Adrenal gland (tissue), 12 donors: ENCODE results near the gene CYP21A2. TPM values are rescaled to one million over a fixed set of nuclear protein-coding genes. Genes with fewer than 3 reads are reported as not detected.
A peak's percentile ranks its signal among the peaks of the same experiment; 100 is the strongest.
"Not testable (repeated sequence)": the region's sequence is repeated elsewhere in the genome, so short reads cannot be mapped to it uniquely, and the experiment has no call there.

ENCODE experiments used
- DNase-seq, 7 donors: peaks; one replicate each; pipeline ENCODE4 v3.0.0-alpha.2; 2019 to 2020
- H3K27ac ChIP-seq, 5 donors: fragments of 200-600 bp; sonication (generic) in 4 of 5; 1 replicate in 3 of 5; 2 replicates in 2 of 5; pipeline versions ENCODE4 v1.5.1 to v1.8.0; 2016 to 2020; ENCODE audit warnings: mild to moderate bottlenecking in 1 of 5
- H3K27me3 ChIP-seq: fragments of 200-600 bp; 2 replicates; pipeline ENCODE4 v1.8.0; 2021
- H3K36me3 ChIP-seq, 2 donors: fragments of 200-600 bp; replicated peaks in 1 of 2; 1 replicate in 1 of 2; 2 replicates in 1 of 2; pipeline versions ENCODE4 v1.5.1 to v1.8.0; 2018 to 2022
- H3K4me1 ChIP-seq, 2 donors: fragments of 200-600 bp; replicated peaks in 1 of 2; 1 replicate in 1 of 2; 2 replicates in 1 of 2; pipeline versions ENCODE4 v1.5.1 to v1.8.0; 2018 to 2021
- H3K4me3 ChIP-seq, 4 donors: fragments of 200-600 bp; sonication (generic) in 3 of 4; one replicate each; pipeline ENCODE4 v1.5.1; 2016 to 2018
- H3K9me3 ChIP-seq, 3 donors: fragments of 200-600 bp; sonication (generic) in 1 of 3; replicated peaks in 1 of 3; 1 replicate in 2 of 3; 2 replicates in 1 of 3; pipeline versions ENCODE4 v1.5.1 to v1.8.0; 2016 to 2021
- POLR2A ChIP-seq, 2 donors: fragments of 450-650 bp; IDR thresholded peaks; one replicate each; pipeline ENCODE4 v1.6.1; 2017; ENCODE audit warnings: antibody characterized with exemption in 2 of 2, mild to moderate bottlenecking in 2 of 2, moderate library complexity in 1 of 2
- WGBS, 4 donors: extraction: QIAGEN DNeasy Blood & Tissue Kit in 2 of 4; methylation state at CpG; one replicate each; pipeline versions ENCODE4 v1.1.5 to v1.1.7; 2013 to 2017; 5-methylcytosine and 5-hydroxymethylcytosine counted together
- intact Hi-C, 2 donors: fragments of 100-400 bp; cut with DNase I; formaldehyde crosslinking; loops; one replicate each; pipeline versions ENCODE4 v1.14.1 to v1.15.0; 2022 to 2023
- polyA plus RNA-seq, 3 donors: library from polyadenylated mRNA; stranded (reverse); fragments of 200-250 nt in 2 of 3; fragments of 350-450 nt in 1 of 3; fragmentation: Illumina TruSeq in 1 of 3; extraction: RNeasy Lipid Tissue Mini Kit (QIAGEN cat#74804) in 1 of 3; gene quantifications; one replicate each; pipeline ENCODE4 v1.2.3, GENCODE V29; 2013 to 2014
- total RNA-seq, 9 donors: library from RNA; depleted of rRNA in 4 of 9; stranded (reverse); fragments of >200 nt in 4 of 9; fragments of 120-200 nt in 1 of 9; fragmentation: NEBNext Ultra II Directional in 1 of 9; extraction: Animal tissue kit (Norgen Biotek cat#: 25700) in 1 of 9; gene quantifications; one replicate each; pipeline versions ENCODE4 v1.1.0 to v1.2.4, GENCODE V29; 2013 to 2023
- TF ChIP-seq, protein P1 (sequence below), 6 experiments: fragments of 450-650 bp in 4 of 6; fragments of 200-600 bp in 2 of 6; sonication (generic) in 1 of 6; IDR thresholded peaks; 1 replicate in 5 of 6; 2 replicates in 1 of 6; pipeline versions ENCODE4 v1.5.1 to v1.8.0; 2016 to 2021; ENCODE audit warnings: antibody characterized with exemption in 6 of 6, mild to moderate bottlenecking in 2 of 6, moderate library complexity in 1 of 6
- donor health status: healthy with polysubstance abuse.
- donor health status: Bipolar disorder and iron deficiency.
- donor health status: DM: yes; HTN: yes; CAD: no.
- donor health status: DM: no; HTN: no; CAD: no.
- donor health status: DM: no; HTN: no; CAD: no.
- donor health status: DM: yes; HTN: yes; CAD: no.

The CYP21A2 gene
- total and polyA plus RNA-seq, 12 donors: 528 to 6,352 (median 2,473) TPM

DNA sequence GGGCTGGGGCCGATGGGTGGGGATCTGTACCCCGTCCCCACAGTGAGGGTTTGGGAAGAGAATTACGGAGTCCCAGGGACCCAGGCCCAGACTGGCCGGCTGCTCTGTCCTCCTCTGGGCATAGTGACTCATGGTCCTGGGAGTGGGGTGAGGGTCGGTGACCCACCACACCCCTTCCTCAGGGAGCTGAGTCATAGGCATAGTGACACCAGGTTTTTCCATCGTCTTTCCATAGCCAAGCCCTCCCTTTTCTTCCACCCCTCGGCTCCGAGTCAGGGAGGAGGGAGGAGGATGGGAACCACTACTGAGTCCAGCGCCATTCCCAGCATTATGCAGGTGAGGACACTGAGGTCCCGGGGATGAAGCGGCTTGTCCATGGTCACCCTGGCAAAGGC lies 8.9 kb downstream of the CYP21A2 start:
- intact Hi-C loops: no loop called here
- Histone ChIP-seq H3K36me3 (no peaks in the 10 kb centered on the region), H3K4me3 (peak overlapping the region in 1 of 4 donors; percentile 17)

DNA sequence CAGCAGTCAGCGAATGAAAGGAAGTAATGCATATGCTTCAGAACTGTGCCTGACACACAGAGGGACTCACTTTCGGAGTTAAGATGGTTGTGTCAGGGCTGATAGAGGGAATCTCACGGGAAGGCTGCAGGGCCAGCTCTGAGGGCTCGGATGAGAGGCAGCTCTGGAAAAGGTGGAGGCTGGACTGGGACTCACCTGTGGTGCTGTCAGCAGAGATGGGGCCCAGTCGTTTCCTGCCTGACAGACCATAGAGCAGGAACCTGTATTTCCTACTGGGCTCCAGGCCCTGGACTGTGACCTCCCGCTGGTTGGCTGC lies 9.3 kb downstream of the CYP21A2 start:
- intact Hi-C loops: no loop called here
- peak overlapping the region; percentile 17 to 96 (median 93) for H3K27ac ChIP-seq

More for the DNA sequence above, 8.9 kb downstream of the CYP21A2 start:
- no peaks in the 10 kb centered on the region for H3K9me3 ChIP-seq
- WGBS, 4 donors: 26 to 35% (median 28%) methylated on average over 9 to 11 of the region's 11 CpGs
- H3K4me1 ChIP-seq: peaks cover 24 to 31% of the 10 kb centered on the region in 2 donors
- peak; percentile 73 to 92 (median 84) for DNase-seq
- peak overlapping the region; percentile 65 to 96 (median 93) for H3K27ac ChIP-seq
- TF ChIP-seq, protein P1, sequence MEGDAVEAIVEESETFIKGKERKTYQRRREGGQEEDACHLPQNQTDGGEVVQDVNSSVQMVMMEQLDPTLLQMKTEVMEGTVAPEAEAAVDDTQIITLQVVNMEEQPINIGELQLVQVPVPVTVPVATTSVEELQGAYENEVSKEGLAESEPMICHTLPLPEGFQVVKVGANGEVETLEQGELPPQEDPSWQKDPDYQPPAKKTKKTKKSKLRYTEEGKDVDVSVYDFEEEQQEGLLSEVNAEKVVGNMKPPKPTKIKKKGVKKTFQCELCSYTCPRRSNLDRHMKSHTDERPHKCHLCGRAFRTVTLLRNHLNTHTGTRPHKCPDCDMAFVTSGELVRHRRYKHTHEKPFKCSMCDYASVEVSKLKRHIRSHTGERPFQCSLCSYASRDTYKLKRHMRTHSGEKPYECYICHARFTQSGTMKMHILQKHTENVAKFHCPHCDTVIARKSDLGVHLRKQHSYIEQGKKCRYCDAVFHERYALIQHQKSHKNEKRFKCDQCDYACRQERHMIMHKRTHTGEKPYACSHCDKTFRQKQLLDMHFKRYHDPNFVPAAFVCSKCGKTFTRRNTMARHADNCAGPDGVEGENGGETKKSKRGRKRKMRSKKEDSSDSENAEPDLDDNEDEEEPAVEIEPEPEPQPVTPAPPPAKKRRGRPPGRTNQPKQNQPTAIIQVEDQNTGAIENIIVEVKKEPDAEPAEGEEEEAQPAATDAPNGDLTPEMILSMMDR (IDR thresholded peaks at IDR 0.05): no peak
- peak in 1 of 2 donors; percentile 61 for TF ChIP-seq POLR2A (IDR thresholded peaks at IDR 0.05)
- H3K27me3 ChIP-seq: no peaks in the 10 kb centered on the region

DNA sequence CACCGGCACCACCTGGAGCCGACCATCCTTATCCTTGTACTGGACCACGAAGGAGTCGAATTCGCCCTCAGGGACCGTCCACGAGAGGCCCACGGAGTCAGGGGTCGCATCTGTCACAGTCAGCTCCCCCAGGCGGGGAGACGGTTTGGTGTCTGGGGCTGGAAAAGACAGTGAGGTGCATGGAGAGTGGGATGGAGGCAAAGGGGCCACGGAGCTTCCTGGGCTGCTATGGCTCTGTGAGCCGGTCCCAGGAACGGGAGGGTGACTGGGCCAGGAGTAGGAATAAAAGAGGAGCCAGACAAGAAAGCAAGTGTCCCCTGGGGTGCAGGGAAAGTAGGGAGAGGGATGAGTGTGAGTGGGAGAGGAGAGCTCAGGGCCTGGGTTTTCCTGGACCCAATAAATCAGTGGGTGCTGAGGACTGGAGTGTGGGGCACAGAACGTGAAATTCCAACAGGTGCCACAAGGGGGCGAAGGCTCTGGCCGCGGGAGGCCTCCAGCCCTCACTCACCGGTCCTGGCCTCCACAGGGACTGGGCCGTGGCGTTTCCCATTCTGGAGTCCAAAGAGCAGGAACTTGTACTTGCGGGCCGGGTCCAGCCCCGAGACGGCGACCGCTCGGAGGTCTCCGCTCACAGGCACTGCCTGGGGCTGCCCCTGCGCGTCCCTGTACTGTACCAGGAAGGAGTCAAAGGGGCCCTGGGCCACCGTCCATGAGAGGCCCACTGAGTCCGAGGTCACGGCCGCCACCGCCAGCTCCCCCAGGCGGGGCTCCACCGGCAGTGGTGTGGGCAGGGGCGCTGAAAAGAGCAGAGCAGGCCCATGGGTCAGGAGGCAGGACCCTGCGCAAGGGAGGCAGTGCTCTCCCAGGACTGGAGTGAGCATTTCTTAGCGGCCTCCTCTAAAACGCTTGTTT lies 9.9 kb downstream of the CYP21A2 start:
- peak; percentile 79 to 90 (median 85) for DNase-seq
- no peaks in the 10 kb centered on the region for H3K9me3 ChIP-seq
- H3K36me3 ChIP-seq: no peaks in the 10 kb centered on the region
- peak overlapping the region; percentile 17 to 96 (median 93) for H3K27ac ChIP-seq
- intact Hi-C loops: no loop called here
- WGBS, 4 donors: 29 to 44% (median 30%) methylated on average over 17 to 42 of the region's 42 CpGs
- H3K27me3 ChIP-seq: no peaks in the 10 kb centered on the region
- H3K4me3 ChIP-seq: no peak overlapping the region
- H3K4me1 ChIP-seq: peaks cover 24 to 31% of the 10 kb centered on the region in 2 donors
- TF ChIP-seq, protein P1 (IDR thresholded peaks at IDR 0.05): peak; percentile 78 to 91 (median 90)
- peak in 1 of 2 donors; percentile 23 for TF ChIP-seq POLR2A (IDR thresholded peaks at IDR 0.05)

More for the DNA sequence above, 9.3 kb downstream of the CYP21A2 start:
- Histone ChIP-seq H3K4me1 (peaks cover 24 to 31% of the 10 kb centered on the region in 2 donors), H3K36me3 (no peaks in the 10 kb centered on the region), H3K9me3 (no peaks in the 10 kb centered on the region), H3K27me3 (no peaks in the 10 kb centered on the region), H3K4me3 (no peak overlapping the region)
- 43 to 55% (median 46%) methylated on average over 4 to 6 of the region's 6 CpGs for WGBS, 4 donors
- DNase-seq: peak in 2 of 7 donors; percentile 46 to 50
- TF ChIP-seq POLR2A (IDR thresholded peaks at IDR 0.05): no peak
- TF ChIP-seq, protein P1 (IDR thresholded peaks at IDR 0.05): no peak

DNA sequence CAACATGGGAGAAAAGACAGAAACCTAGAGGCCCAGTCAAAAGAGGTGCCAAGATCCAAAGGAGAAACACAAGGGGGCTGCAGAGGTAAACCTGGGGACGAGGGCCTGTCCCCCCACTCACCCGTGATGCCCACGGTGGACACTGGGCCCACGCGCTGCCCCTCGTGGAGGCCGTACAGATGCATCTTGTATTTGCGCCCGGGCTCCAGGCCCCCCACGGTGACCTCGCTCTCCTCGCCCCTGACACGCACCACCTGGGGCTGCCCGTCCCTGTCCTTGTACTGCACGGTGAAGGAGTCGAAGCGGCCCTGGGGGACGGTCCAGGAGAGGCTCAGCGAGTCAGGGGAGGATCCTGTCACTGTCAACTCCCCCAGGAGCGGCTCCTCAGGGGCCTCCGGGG lies 10.9 kb downstream of the CYP21A2 start:
- Histone ChIP-seq H3K27ac (peak overlapping the region in 3 of 5 donors; percentile 26 to 96 (median 95)), H3K4me1 (peaks cover 24 to 31% of the 10 kb centered on the region in 2 donors)
- H3K36me3 ChIP-seq, H3K27me3 ChIP-seq, H3K9me3 ChIP-seq, intact Hi-C loops, H3K4me3 ChIP-seq: not testable (repeated sequence)
- peak in 2 of 7 donors; percentile 32 to 35 for DNase-seq
- 55 to 61% (median 60%) methylated on average over 9 to 21 of the region's 21 CpGs for WGBS, 4 donors

DNA sequence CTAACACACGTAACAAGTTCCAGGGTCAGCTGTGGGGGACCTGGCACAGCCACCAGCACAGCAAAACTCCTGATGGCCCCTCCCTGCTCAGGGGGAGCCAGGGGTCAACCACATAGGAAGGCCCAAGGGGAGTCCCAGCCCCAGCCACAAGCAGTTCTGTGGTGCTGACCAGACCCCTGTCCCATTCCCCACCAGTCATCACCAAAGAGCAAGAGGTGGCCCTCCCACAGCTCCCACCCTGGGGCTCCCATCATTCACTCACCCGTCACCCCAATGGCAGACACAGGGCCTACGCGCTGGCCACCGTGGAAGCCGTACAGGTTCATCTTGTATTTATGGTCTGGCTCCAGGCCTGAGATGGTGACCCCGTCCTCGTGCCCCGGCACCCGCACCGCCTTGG lies 11.5 kb downstream of the CYP21A2 start:
- H3K27ac ChIP-seq: peak overlapping the region in 2 of 5 donors; percentile 52 to 95
- WGBS, 4 donors: 60 to 69% (median 67%) methylated on average over 1 to 8 of the region's 11 CpGs
- H3K4me3 ChIP-seq, H3K9me3 ChIP-seq, H3K36me3 ChIP-seq, H3K27me3 ChIP-seq: not testable (repeated sequence)
- H3K4me1 ChIP-seq: peaks cover 24 to 31% of the 10 kb centered on the region in 2 donors
- intact Hi-C loops: loop anchor here in 1 of 2 donors (10.0 kb wide), 1 partner anchor 65 kb away; no protein-coding TSS in a partner anchor
- peak in 3 of 7 donors; percentile 37 to 49 (median 43) for DNase-seq
